SU-DHL-6 (cell line): ENCODE results near the gene TNFAIP8.

Experiments
- EZH2phosphoT487 ChIP-seq: fragments of 200-600 bp; sonication (generic), shearing (Covaris generic); conservative IDR thresholded peaks from 2 replicates; pipeline ENCODE4 v1.6.1; 2018; ENCODE audit warnings: mild to moderate bottlenecking, antibody characterized with exemption, low read length, moderate library complexity, mixed read lengths
- TF ChIP-seq, protein P1 (sequence below): fragments of 200-600 bp; sonication (generic); IDR thresholded peaks from one replicate; pipeline ENCODE4 v1.5.1; 2017; ENCODE audit warnings: antibody characterized with exemption, mild to moderate bottlenecking, low read length, moderate library complexity; ENCODE audit not compliant: insufficient read depth, poor library complexity, severe bottlenecking

DNA sequence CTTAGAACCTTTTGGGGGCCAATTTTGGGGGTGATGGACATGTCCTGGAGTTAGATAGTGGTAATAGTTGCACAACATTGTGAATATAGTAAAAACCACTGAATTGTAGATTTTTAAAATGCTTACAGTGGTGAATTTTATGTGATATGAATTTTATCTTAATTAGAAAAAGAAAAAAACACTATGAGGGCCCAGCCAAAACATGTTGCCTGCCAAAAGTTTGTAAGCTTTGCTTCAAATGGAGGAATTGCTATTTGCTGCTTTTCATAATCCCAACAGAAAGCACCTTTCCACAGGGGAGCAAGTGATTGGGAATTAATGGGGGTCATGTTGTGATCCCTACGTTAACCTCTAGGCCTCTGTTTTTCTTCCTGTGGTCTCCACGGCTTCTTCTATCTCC lies 19.1 kb downstream of the TNFAIP8 start:
- TF ChIP-seq, protein P1, sequence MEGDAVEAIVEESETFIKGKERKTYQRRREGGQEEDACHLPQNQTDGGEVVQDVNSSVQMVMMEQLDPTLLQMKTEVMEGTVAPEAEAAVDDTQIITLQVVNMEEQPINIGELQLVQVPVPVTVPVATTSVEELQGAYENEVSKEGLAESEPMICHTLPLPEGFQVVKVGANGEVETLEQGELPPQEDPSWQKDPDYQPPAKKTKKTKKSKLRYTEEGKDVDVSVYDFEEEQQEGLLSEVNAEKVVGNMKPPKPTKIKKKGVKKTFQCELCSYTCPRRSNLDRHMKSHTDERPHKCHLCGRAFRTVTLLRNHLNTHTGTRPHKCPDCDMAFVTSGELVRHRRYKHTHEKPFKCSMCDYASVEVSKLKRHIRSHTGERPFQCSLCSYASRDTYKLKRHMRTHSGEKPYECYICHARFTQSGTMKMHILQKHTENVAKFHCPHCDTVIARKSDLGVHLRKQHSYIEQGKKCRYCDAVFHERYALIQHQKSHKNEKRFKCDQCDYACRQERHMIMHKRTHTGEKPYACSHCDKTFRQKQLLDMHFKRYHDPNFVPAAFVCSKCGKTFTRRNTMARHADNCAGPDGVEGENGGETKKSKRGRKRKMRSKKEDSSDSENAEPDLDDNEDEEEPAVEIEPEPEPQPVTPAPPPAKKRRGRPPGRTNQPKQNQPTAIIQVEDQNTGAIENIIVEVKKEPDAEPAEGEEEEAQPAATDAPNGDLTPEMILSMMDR = no peak
- TF ChIP-seq EZH2phosphoT487 = no peak
